HCT116 (cell line): ENCODE measurements around the gene CACNA1G. TPM values are rescaled to one million over a fixed set of nuclear protein-coding genes. Genes with fewer than 3 reads are reported as not detected.

Source experiments
- ATAC-seq: fragments of 200-7000 bp; cut with Tn5 transposase; 2 replicates; pipeline ENCODE4 v1.9.1; 2020; ENCODE audit warnings: mild to moderate bottlenecking, moderate library complexity
- BruUV-seq: library from RNA; stranded (reverse); fragments of 400-500 nt; replicated peaks from 2 replicates; lab custom pipeline; 2021; lab: Mats Ljungman, UMichigan
- CTCF ChIA-PET: fragments of 300-600 bp; sonication (Branson Sonifier 250); formaldehyde crosslinking; loops from one replicate; lab custom pipeline; 2021; ENCODE audit warnings: antibody characterized with exemption; lab: Charles Lee
- POLR2A ChIA-PET: fragments of 300-600, 350-600 bp; sonication (Branson Sonifier 250); formaldehyde crosslinking; loops from one replicate; lab custom pipeline; 2021; ENCODE audit warnings: antibody characterized with exemption; lab: Charles Lee
- RAD21 ChIA-PET, 2 experiments: fragments of 300-600 bp; sonication (Branson Sonifier 250); formaldehyde crosslinking; loops; one replicate each; lab custom pipeline; 2023; ENCODE audit warnings: low total read pairs in 2 of 2; ENCODE audit not compliant: uncharacterized antibody in 2 of 2, unreplicated experiment in 2 of 2, low non-redundant PET in 1 of 2; lab: Charles Lee
- DNase-seq: peaks from one replicate; pipeline ENCODE4 v3.0.0-alpha.2; 2010; ENCODE audit warnings: low read depth, low spot score
- H2AFZ ChIP-seq: fragments of 200-600 bp; shearing (Covaris generic), sonication (generic); 2 replicates; pipeline ENCODE4 v1.6.1; 2017; ENCODE audit warnings: low read depth, mixed run types, mixed read lengths, antibody characterized with exemption, low read length; ENCODE audit not compliant: poor library complexity, severe bottlenecking
- H3K27ac ChIP-seq: 2 replicates; pipeline ENCODE4 v1.5.1; 2012; ENCODE audit warnings: low read depth, low read length
- H3K27me3 ChIP-seq: fragments of 200-600 bp; sonication (generic); 2 replicates; pipeline ENCODE4 v1.6.1; 2016; ENCODE audit warnings: mixed run types, low read length, mixed read lengths; ENCODE audit not compliant: insufficient read depth
- H3K36me3 ChIP-seq, 2 experiments: fragments of 200-500 bp in 1 of 2; fragments of 200-600 bp in 1 of 2; sonication (Bioruptor generic) in 1 of 2; sonication (generic) in 1 of 2; 2 replicates each; pipeline versions ENCODE4 v1.5.1 to v1.6.1; 2014 to 2016; ENCODE audit warnings: low read length in 2 of 2, inconsistent platforms in 1 of 2, mixed read lengths in 1 of 2, mixed run types in 1 of 2; ENCODE audit not compliant: insufficient read depth in 2 of 2, control insufficient read depth in 1 of 2
- H3K4me1 ChIP-seq, 2 experiments: fragments of 200-600 bp in 1 of 2; sonication (generic) in 1 of 2; 2 replicates each; pipeline versions ENCODE4 v1.5.1 to v1.6.1; 2012 to 2017; ENCODE audit warnings: low read length in 2 of 2, inconsistent platforms in 1 of 2, mild to moderate bottlenecking in 1 of 2, mixed read lengths in 1 of 2, mixed run types in 1 of 2, moderate library complexity in 1 of 2; ENCODE audit not compliant: insufficient read depth in 2 of 2, control insufficient read depth in 1 of 2
- H3K4me2 ChIP-seq: fragments of 200-600 bp; sonication (generic); 2 replicates; pipeline ENCODE4 v1.6.1; 2017; ENCODE audit warnings: mixed run types, low read length, mixed read lengths
- H3K4me3 ChIP-seq, 2 experiments: fragments of 200-600 bp in 1 of 2; sonication (generic) in 1 of 2; replicated peaks in 1 of 2; 2 replicates each; pipeline ENCODE4 v1.5.1; 2011 to 2016; ENCODE audit warnings: low read length in 2 of 2, control low read depth in 1 of 2, low read depth in 1 of 2, mild to moderate bottlenecking in 1 of 2, mixed read lengths in 1 of 2, mixed run types in 1 of 2
- H3K79me2 ChIP-seq: fragments of 200-600 bp; sonication (generic); 2 replicates; pipeline ENCODE4 v1.6.1; 2017; ENCODE audit warnings: mild to moderate bottlenecking, mixed run types, low read length, moderate library complexity, mixed read lengths; ENCODE audit not compliant: insufficient read depth
- H3K9ac ChIP-seq: fragments of 200-600 bp; sonication (generic); 2 replicates; pipeline ENCODE4 v1.6.1; 2016; ENCODE audit warnings: low read length, mixed read lengths
- H3K9me2 ChIP-seq: fragments of 200-600 bp; sonication (generic), shearing (Covaris generic); 2 replicates; pipeline ENCODE4 v1.6.1; 2017; ENCODE audit warnings: mixed run types, mild to moderate bottlenecking, moderate library complexity; ENCODE audit not compliant: insufficient read depth
- H3K9me3 ChIP-seq, 2 experiments: fragments of 200-500 bp in 1 of 2; fragments of 200-600 bp in 1 of 2; sonication (Bioruptor generic) in 1 of 2; sonication (generic) in 1 of 2; 2 replicates each; pipeline ENCODE4 v1.6.1; 2014 to 2017; ENCODE audit warnings: low read length in 2 of 2, mixed read lengths in 2 of 2, inconsistent platforms in 1 of 2, low read depth in 1 of 2, mild to moderate bottlenecking in 1 of 2, mixed run types in 1 of 2, moderate library complexity in 1 of 2; ENCODE audit not compliant: control insufficient read depth in 1 of 2, insufficient read depth in 1 of 2
- H4K20me1 ChIP-seq: fragments of 200-600 bp; sonication (generic), shearing (Covaris generic); 2 replicates; pipeline ENCODE4 v1.6.1; 2017; ENCODE audit warnings: mixed run types, mild to moderate bottlenecking, moderate library complexity; ENCODE audit not compliant: insufficient read depth
- CBX3 ChIP-seq: IDR thresholded peaks from 2 replicates; pipeline ENCODE4 v1.6.1; 2012; ENCODE audit warnings: low read depth
- SP1 ChIP-seq: IDR thresholded peaks from 2 replicates; pipeline ENCODE4 v1.6.1; 2012; ENCODE audit warnings: low read depth
- TCF7L2 ChIP-seq: IDR thresholded peaks from 2 replicates; pipeline ENCODE4 v1.7.0; 2011; ENCODE audit warnings: borderline replicate concordance, inconsistent platforms; ENCODE audit not compliant: insufficient read depth, insufficient read length; ENCODE audit errors: extremely low read depth
- ZFX ChIP-seq: fragments of 450-650 bp; IDR thresholded peaks from 2 replicates; pipeline ENCODE4 v1.6.1; 2017
- intact Hi-C: fragments of 100-400 bp; cut with micrococcal nuclease; formaldehyde crosslinking; loops from 2 replicates; pipeline ENCODE4 v1.10.0; 2022
- total RNA-seq: library from RNA; stranded (reverse); gene quantifications from one replicate; pipeline ENCODE4 v1.2.1, GENCODE V29; 2021; ENCODE audit not compliant: unreplicated experiment

CACNA1G gene
- total RNA-seq, 1 experiment from 2014 or later: 3.4 TPM

DNA sequence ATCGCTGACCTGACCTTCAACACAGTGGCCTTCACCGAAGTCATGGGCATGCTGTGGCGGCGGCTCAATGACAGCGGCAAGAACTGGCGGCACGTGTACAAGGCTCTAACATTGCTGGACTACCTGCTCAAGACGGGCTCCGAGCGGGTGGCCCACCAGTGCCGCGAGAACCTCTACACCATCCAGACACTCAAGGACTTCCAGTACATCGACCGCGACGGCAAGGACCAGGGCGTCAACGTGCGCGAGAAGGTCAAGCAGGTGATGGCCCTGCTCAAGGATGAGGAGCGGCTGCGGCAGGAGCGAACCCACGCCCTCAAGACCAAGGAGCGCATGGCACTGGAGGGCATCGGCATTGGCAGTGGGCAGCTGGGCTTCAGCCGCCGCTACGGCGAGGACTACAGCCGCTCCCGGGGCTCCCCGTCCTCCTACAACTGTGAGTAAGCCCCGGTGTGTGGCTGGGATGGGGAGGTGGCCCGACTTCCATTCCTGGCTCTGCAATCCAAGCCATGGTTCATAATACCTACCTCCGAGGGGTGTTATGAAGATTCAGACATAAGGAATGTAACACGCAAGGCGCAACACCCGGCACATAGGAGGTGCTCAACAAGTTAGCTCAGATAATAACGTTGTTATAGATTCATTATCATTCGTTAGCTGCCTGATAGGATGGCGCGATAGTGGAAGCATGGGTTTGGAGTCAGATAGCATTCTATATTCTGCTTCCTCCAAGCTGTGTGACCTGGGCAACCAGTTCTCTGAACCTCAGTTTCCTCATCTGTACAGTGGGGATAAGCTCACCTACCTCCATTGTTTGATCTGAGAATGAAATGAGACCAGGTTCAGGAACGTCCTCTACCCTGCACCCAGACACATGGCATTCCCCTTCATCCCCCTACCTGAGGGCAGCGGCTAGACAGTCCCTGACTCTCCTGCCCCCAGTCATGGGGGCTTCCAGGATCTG is 23.6 kb upstream of the CACNA1G start (continued):
- no peak for TF ChIP-seq SP1

GRCh38 chr17:50537721-50538548 is 22.6 kb upstream of the CACNA1G start:
- DNase-seq (no peak), ATAC-seq (no peak)
- Histone ChIP-seq H3K36me3 (no peaks in the 10 kb centered on the region; a peak in 1 of 4 replicates), H3K79me2 (no peaks in the 10 kb centered on the region; the same call in 1 of the 2 replicates), H4K20me1 (no peaks in the 10 kb centered on the region), H3K9me3 (no peaks in the 10 kb centered on the region), H3K27ac (no peak overlapping the region; the same call in 1 of the 2 replicates), H2AFZ (no peak overlapping the region), H3K4me2 (no peak overlapping the region), H3K4me1 (peaks cover 49 to 66% of the 10 kb centered on the region in 2 experiments), H3K27me3 (no peaks in the 10 kb centered on the region), H3K9ac (no peak overlapping the region), H3K4me3 (no peak overlapping the region), H3K9me2 (no peaks in the 10 kb centered on the region)
- no TSS peak for BruUV-seq
- TF ChIP-seq TCF7L2: no peak
- TF ChIP-seq CBX3: no peak
- no peak; the same call in 1 of the 2 replicates for TF ChIP-seq ZFX
- RAD21 ChIA-PET: no interaction called here
- intact Hi-C loops: no loop called here
- CTCF ChIA-PET: no interaction called here
- POLR2A ChIA-PET: no interaction called here
